Activated naive CD4-positive, alpha-beta T cell treated with anti-CD3 and anti-CD28 coated beads, Interleukin-2, amount 10 ng/mL, durations not matched to agents 5 hours and 36 hours (primary cell): ENCODE results near the gene HIF1AN. TPM values are rescaled to one million over a fixed set of nuclear protein-coding genes. Genes with fewer than 3 reads are reported as not detected.

ENCODE experiments used
- total RNA-seq, 2 experiments: library from RNA; stranded (reverse); gene quantifications; one replicate each; pipeline ENCODE4 v1.2.3, GENCODE V29; 2021

The HIF1AN gene
- total RNA-seq = 10 to 100 TPM; 48.6 to 50.3 TPM

DNA sequence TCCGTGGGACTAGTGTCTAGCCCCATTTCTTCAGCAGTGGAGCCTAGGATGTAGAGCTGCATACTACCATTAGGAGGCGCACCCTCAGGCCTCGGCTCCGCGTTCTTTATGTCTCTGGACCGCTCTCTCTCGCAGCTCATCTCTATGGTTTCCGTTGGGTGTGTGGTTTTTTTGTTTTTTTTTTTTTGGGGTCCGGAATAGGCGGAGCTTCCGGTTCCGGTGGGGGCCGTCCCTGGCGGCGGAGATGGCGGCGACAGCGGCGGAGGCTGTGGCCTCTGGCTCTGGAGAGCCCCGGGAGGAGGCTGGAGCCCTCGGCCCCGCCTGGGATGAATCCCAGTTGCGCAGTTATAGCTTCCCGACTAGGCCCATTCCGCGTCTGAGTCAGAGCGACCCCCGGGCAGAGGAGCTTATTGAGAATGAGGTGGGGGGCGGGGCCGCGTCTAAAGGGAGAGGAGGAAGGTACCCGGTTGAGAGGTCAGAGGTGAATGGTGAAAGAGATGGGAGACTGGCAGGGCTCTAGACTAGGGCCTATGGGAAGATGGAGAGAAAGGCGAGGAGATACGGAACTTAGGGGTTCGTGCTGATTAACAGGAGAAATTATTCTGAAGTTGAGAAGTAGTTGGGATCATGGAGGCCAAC, at the start of gene HIF1AN:
Gene HIF1AN, plus strand, starts transcription at position 229 of the 639 bp plus-strand sequence. Its CDS starts 16 bp downstream, at position 245.

DNA sequence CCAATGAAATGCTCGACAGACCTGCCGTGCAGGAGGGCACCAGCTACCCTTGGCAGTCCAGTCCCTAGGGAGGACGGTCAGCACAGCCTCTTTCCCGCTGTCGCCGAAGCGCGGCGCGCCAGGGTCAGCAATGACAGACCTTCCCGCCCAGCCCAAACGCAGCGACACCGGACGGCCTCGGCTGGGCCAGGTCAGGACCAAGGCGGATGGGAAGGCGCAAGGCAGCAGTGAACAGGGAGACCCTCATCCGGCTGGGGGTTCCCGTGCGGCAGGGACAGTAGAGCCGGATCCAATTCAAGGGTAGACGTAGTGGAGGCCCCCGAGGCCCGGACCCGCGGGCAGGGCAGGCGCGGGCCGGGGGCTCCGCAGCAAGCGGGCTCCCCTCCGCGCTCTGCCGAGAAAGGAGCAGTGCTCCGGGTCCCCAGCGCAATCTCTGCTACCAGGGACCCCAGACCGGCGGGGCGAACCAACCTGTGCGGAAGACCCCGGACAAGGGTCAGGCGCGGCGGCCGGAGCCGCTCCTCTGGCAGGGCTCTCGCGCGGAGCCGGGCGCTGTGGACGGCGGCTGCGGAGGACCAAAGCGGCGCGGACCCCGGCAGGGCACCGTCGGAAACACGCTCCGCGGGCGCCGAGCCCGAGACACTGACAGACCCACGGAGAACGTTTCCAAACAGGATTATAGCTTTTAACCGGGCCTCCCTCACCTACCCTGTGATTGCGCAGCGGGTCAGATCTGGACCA, 16.3 kb upstream of the HIF1AN start, which contains the start of gene SEC31B:
Gene SEC31B, minus strand, starts transcription at position 551 of the 741 bp plus-strand sequence. CDS start 2,909 bp downstream, outside the sequence.

GRCh38 chr10:100529475-100530298, 6.1 kb upstream of the HIF1AN start, which contains the start of gene NDUFB8:
Gene NDUFB8, minus strand, starts transcription at chr10:100529871. Its CDS starts 20 bp downstream, at chr10:100529851.

Other genes with a start within 250 kb of the HIF1AN start
- gene BLOC1S2, start 249.3 kb upstream of the HIF1AN start, total RNA-seq = 10 to 100 TPM; 41.2 to 45.0 TPM
- under 1 TPM in 1 of 2 experiments, not detected in 1; 0.23 TPM for gene PKD2L1, start 205.7 kb upstream of the HIF1AN start, total RNA-seq
- gene SCD, start 188.7 kb upstream of the HIF1AN start, total RNA-seq = 100 to 1,000 TPM; 245 to 247 TPM
- under 1 TPM; 0.24 to 0.38 TPM for gene WNT8B, start 72.9 kb upstream of the HIF1AN start, total RNA-seq
- gene SEC31B, start 16.1 kb upstream of the HIF1AN start, total RNA-seq = 100 to 1,000 TPM; 272 to 296 TPM
- gene NDUFB8, start 6.1 kb upstream of the HIF1AN start, total RNA-seq = 100 to 1,000 TPM; 254 to 263 TPM
- gene PAX2, start 209.6 kb downstream of the HIF1AN start, total RNA-seq = not detected